WERI-Rb-1 (cell line): ENCODE results near the gene SMNDC1.

ENCODE experiments used
- DNase-seq: peaks from one replicate; pipeline ENCODE4 v3.0.0-alpha.2; 2020
- H3K27ac ChIP-seq: fragments of 250-450 bp; sonication (Bioruptor Pico); 2 replicates; pipeline ENCODE4 v1.5.1; 2020; ENCODE audit warnings: mild to moderate bottlenecking, moderate library complexity
- H3K27me3 ChIP-seq: fragments of 250-450 bp; sonication (Bioruptor Pico); 2 replicates; pipeline ENCODE4 v1.5.1; 2021; ENCODE audit warnings: mild to moderate bottlenecking, low read depth, moderate library complexity; ENCODE audit not compliant: insufficient read depth, severe bottlenecking
- H3K36me3 ChIP-seq: fragments of 250-450 bp; sonication (Bioruptor Pico); 2 replicates; pipeline ENCODE4 v1.5.1; 2020; ENCODE audit warnings: mild to moderate bottlenecking, moderate library complexity
- H3K4me3 ChIP-seq: 2 replicates; pipeline ENCODE4 v1.5.1; 2011; ENCODE audit warnings: low read depth, mild to moderate bottlenecking, control low read depth, low read length
- H3K9me3 ChIP-seq: fragments of 250-450 bp; sonication (Bioruptor Pico); 2 replicates; pipeline ENCODE4 v1.5.1; 2021; ENCODE audit warnings: mild to moderate bottlenecking, moderate library complexity; ENCODE audit not compliant: severe bottlenecking
- TF ChIP-seq, protein P1 (sequence below): IDR thresholded peaks from 2 replicates; pipeline ENCODE4 v1.5.1; 2011; ENCODE audit warnings: low read depth, mild to moderate bottlenecking, control low read depth, inconsistent platforms, low read length

Gene SMNDC1

DNA sequence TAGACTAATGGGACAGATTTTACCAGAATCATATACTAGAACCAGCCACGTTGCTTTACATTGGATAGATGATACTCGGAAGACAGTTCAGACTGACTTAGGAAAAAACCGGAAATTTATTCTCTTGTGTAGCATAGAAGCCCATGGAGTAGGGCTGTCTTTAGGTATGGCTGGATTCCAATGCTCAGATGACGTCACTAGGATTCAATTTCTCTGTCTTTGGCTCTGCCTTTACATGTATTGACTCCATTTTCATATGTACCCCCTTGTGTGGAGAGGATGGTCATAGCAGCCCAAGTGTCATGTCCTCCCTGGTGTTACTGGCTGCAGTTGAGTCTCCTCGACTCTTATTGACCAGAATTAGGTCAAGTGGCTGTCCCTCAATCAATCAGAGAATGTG, 39.2 kb upstream of the SMNDC1 start:
- no peaks in the 10 kb centered on the region for H3K9me3 ChIP-seq
- H3K27ac ChIP-seq, result no peak overlapping the region
- H3K27me3 ChIP-seq, result no peaks in the 10 kb centered on the region
- TF ChIP-seq, protein P1, sequence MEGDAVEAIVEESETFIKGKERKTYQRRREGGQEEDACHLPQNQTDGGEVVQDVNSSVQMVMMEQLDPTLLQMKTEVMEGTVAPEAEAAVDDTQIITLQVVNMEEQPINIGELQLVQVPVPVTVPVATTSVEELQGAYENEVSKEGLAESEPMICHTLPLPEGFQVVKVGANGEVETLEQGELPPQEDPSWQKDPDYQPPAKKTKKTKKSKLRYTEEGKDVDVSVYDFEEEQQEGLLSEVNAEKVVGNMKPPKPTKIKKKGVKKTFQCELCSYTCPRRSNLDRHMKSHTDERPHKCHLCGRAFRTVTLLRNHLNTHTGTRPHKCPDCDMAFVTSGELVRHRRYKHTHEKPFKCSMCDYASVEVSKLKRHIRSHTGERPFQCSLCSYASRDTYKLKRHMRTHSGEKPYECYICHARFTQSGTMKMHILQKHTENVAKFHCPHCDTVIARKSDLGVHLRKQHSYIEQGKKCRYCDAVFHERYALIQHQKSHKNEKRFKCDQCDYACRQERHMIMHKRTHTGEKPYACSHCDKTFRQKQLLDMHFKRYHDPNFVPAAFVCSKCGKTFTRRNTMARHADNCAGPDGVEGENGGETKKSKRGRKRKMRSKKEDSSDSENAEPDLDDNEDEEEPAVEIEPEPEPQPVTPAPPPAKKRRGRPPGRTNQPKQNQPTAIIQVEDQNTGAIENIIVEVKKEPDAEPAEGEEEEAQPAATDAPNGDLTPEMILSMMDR, result no peak
- DNase-seq, result no peak
- no peaks in the 10 kb centered on the region for H3K36me3 ChIP-seq
- no peak overlapping the region for H3K4me3 ChIP-seq

DNA sequence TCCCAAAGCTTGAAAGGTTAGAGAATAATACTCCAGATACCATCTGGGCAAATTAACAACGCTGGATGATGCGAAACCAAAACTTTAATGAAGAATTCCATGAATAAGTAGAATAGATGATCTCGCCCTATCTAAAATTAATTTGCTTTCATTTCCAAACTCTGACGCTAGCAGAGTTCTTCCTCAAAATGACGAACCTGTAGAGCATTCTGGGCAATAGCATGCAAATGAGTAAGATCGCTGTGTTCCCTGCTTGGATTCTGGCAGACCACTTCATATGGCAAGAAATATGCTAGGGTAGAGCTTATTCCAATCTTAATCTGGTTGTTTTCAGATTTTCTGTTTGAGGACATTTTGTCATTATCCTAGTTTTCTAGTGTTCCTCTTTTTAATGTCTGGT, 36.1 kb upstream of the SMNDC1 start:
- Histone ChIP-seq H3K27me3 (no peaks in the 10 kb centered on the region), H3K9me3 (no peaks in the 10 kb centered on the region), H3K36me3 (no peaks in the 10 kb centered on the region), H3K27ac (no peak overlapping the region), H3K4me3 (no peak overlapping the region)
- TF ChIP-seq, protein P1, result no peak
- no peak for DNase-seq

DNA sequence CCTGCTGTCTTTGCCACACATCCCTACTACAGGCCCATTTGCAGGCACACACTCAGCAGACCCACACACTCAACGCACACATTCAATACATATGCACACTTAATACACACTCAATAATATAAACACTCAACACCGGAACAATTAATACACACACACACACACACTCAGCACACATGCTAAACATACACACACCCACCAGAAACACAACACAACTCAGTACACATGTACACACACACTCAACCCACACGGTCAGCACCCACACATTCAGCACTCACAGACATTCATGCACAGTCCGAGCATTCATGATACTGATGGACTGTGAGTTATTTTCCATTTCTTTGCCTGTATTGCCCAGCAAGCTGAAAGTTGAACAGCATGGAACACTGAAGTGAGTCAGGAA, 35.4 kb upstream of the SMNDC1 start:
- H3K4me3 ChIP-seq, result no peak overlapping the region
- no peaks in the 10 kb centered on the region for H3K36me3 ChIP-seq
- TF ChIP-seq, protein P1, result no peak
- DNase-seq, result no peak
- no peak overlapping the region for H3K27ac ChIP-seq
- H3K27me3 ChIP-seq, result no peaks in the 10 kb centered on the region
- no peaks in the 10 kb centered on the region for H3K9me3 ChIP-seq

DNA sequence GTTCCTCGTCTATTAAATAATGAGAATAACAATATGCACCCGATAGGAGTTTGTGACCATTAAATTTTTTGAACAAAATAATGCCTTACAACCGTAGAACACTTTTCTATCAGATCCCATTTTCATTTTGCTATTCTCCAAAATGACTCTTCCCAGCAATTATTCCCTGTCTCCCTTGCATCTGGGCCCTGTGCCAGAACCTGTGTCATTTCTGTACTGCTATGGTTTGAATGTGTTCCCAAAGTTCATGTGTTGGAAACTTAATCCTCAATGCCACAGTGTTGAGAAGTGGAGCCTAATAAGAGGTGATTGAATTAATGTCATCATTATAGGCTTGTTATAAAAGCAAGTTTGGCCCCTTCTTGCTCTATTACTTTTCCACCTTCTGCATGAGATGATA, 33.2 kb upstream of the SMNDC1 start:
- H3K9me3 ChIP-seq, result no peaks in the 10 kb centered on the region
- TF ChIP-seq, protein P1, result no peak
- DNase-seq, result no peak
- no peaks in the 10 kb centered on the region for H3K36me3 ChIP-seq
- no peaks in the 10 kb centered on the region for H3K27me3 ChIP-seq
- no peak overlapping the region for H3K27ac ChIP-seq
- no peak overlapping the region for H3K4me3 ChIP-seq

DNA sequence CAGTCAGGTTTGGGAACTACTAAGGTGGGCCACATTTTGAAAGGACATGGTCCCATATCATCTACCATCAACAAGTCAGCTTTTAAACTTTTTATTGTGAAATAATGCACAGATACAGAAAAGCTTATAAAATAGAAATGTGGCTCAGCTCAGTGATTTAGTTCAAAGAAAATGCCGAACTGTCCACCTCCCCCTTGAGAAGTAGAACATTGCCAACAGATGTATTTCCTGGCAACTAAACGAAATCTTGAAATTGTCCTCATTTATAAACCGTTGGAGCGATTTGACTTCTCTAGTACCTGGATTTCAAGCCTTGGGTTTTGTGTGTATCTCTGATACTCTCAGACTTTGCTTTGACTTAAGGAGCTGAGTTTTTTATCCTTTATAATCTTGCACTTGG, 32.7 kb upstream of the SMNDC1 start:
- Histone ChIP-seq H3K36me3 (no peaks in the 10 kb centered on the region), H3K9me3 (no peaks in the 10 kb centered on the region), H3K27ac (no peak overlapping the region), H3K27me3 (no peaks in the 10 kb centered on the region), H3K4me3 (no peak overlapping the region)
- TF ChIP-seq, protein P1, result no peak
- DNase-seq, result no peak

DNA sequence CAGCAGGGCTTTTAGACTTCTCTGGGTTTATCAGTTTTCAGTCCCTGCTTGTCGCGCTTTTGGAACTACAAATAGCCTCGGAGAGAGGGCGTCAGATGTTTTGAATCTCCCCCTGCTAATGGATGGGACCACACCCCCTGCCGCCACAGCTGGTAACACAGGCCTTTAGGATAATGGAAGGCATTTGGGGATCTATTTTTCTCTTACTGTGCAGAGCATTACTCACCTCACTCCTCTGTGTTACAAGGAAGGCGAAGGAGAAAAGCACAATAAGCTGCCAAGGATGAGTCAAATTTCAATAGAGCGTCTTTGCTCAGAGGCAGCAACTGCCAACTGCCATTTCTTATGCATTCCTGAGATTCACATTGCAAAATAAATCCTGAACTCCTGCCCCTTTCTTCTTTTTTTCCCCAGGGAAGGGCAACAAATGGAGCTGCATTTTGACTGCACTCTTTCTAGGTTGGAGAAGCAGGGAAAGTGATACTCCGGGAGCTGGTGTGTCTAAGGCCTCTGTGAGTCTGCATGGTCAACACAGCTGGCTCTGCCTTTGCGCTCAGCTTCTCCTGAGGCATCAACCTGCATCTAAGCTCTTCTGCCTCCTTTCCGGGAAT, 31.5 kb upstream of the SMNDC1 start:
- Histone ChIP-seq H3K27ac (no peak overlapping the region), H3K36me3 (no peaks in the 10 kb centered on the region), H3K9me3 (peaks cover 7% of the 10 kb centered on the region), H3K27me3 (no peaks in the 10 kb centered on the region), H3K4me3 (no peak overlapping the region)
- no peak for DNase-seq
- TF ChIP-seq, protein P1, result no peak
